Neural cell (in vitro differentiated cells): ENCODE measurements around the gene SFI1. TPM values are rescaled to one million over a fixed set of nuclear protein-coding genes. Genes with fewer than 3 reads are reported as not detected.

Experiments used
- H2AFZ ChIP-seq: fragments of 200-600, 300-800 bp; sonication (generic), shearing (Covaris generic); 2 replicates; pipeline ENCODE4 v1.6.0; 2014; ENCODE audit warnings: low read depth, mild to moderate bottlenecking, antibody characterized with exemption, low read length, moderate library complexity
- H3F3A ChIP-seq: fragments of 200-600 bp; shearing (Covaris generic); 2 replicates; pipeline ENCODE4 v1.6.1; 2016; ENCODE audit warnings: mild to moderate bottlenecking, moderate library complexity, mixed read lengths, antibody characterized with exemption, low read length; ENCODE audit not compliant: insufficient read depth, poor library complexity, severe bottlenecking
- H3K27ac ChIP-seq: fragments of 200-600, 300-800 bp; sonication (generic), shearing (Covaris generic); 2 replicates; pipeline ENCODE4 v1.5.1; 2014; ENCODE audit warnings: mild to moderate bottlenecking, low read length, moderate library complexity
- H3K27me3 ChIP-seq: fragments of 300-800, 200-600 bp; sonication (generic), shearing (Covaris generic); 2 replicates; pipeline ENCODE4 v1.6.0; 2014; ENCODE audit warnings: mild to moderate bottlenecking, low read depth, low read length, moderate library complexity; ENCODE audit not compliant: insufficient read depth
- H3K36me3 ChIP-seq: fragments of 300-800, 200-600 bp; sonication (generic), shearing (Covaris generic); 2 replicates; pipeline ENCODE4 v1.5.1; 2014; ENCODE audit warnings: mild to moderate bottlenecking, antibody characterized with exemption, low read length, moderate library complexity; ENCODE audit not compliant: insufficient read depth
- H3K4me2 ChIP-seq: fragments of 300-800, 200-600 bp; sonication (generic), shearing (Covaris generic); 2 replicates; pipeline ENCODE4 v1.6.0; 2014; ENCODE audit warnings: mild to moderate bottlenecking, low read length
- H3K4me3 ChIP-seq: fragments of 300-800, 200-600 bp; sonication (generic), shearing (Covaris generic); 2 replicates; pipeline ENCODE4 v1.5.1; 2014; ENCODE audit warnings: mild to moderate bottlenecking, low read length, moderate library complexity
- H3K79me2 ChIP-seq: fragments of 200-600 bp; shearing (Covaris generic); replicated peaks from 2 replicates; pipeline ENCODE4 v1.6.0; 2014; ENCODE audit warnings: mild to moderate bottlenecking, low read length, moderate library complexity; ENCODE audit not compliant: insufficient read depth
- H3K9ac ChIP-seq: fragments of 300-800, 200-600 bp; sonication (generic), shearing (Covaris generic); 2 replicates; pipeline ENCODE4 v1.6.1; 2016; ENCODE audit warnings: mild to moderate bottlenecking, low read length, mixed read lengths
- H3K9me2 ChIP-seq: fragments of 200-600 bp; shearing (Covaris generic); 2 replicates; pipeline ENCODE4 v1.6.1; 2016; ENCODE audit warnings: mild to moderate bottlenecking, low read length, mixed read lengths; ENCODE audit not compliant: insufficient read depth
- H3K9me3 ChIP-seq: fragments of 200-600, 300-800 bp; sonication (generic), shearing (Covaris generic); 2 replicates; pipeline ENCODE4 v1.6.1; 2016; ENCODE audit warnings: mild to moderate bottlenecking, mixed run types, low read length, moderate library complexity, mixed read lengths
- H4K20me1 ChIP-seq: fragments of 200-600 bp; shearing (Covaris generic); 2 replicates; pipeline ENCODE4 v1.6.1; 2016; ENCODE audit warnings: mild to moderate bottlenecking, mixed run types; ENCODE audit not compliant: insufficient read depth
- CTCF ChIP-seq: fragments of 450-650 bp; IDR thresholded peaks from 2 replicates; pipeline ENCODE4 v1.5.1; 2014; ENCODE audit warnings: antibody characterized with exemption, mild to moderate bottlenecking, moderate library complexity; ENCODE audit not compliant: poor library complexity, severe bottlenecking
- EP300 ChIP-seq: fragments of 450-650 bp; conservative IDR thresholded peaks from 2 replicates; pipeline ENCODE4 v1.6.1; 2014; ENCODE audit warnings: antibody characterized with exemption, mild to moderate bottlenecking, moderate library complexity; ENCODE audit not compliant: poor library complexity, severe bottlenecking
- EZH2 ChIP-seq: fragments of 200-600, 300-800 bp; shearing (Covaris generic), sonication (generic); IDR thresholded peaks from 2 replicates; pipeline ENCODE4 v1.6.1; 2014; ENCODE audit warnings: antibody characterized with exemption, low read length, borderline replicate concordance, mild to moderate bottlenecking; ENCODE audit not compliant: insufficient read depth, poor library complexity, severe bottlenecking
- MXI1 ChIP-seq: fragments of 450-650 bp; conservative IDR thresholded peaks from 2 replicates; pipeline ENCODE4 v1.6.1; 2014; ENCODE audit warnings: antibody characterized with exemption, mild to moderate bottlenecking; ENCODE audit not compliant: poor library complexity, severe bottlenecking
- POLR2AphosphoS5 ChIP-seq: IDR thresholded peaks from 2 replicates; pipeline ENCODE4 v1.6.1; 2012
- RAD21 ChIP-seq: fragments of 450-650 bp; conservative IDR thresholded peaks from 2 replicates; pipeline ENCODE4 v1.6.1; 2014; ENCODE audit warnings: antibody characterized with exemption, mild to moderate bottlenecking, moderate library complexity
- REST ChIP-seq: IDR thresholded peaks from 2 replicates; pipeline ENCODE4 v1.6.1; 2012; ENCODE audit warnings: borderline replicate concordance
- SMC3 ChIP-seq: fragments of 450-650 bp; conservative IDR thresholded peaks from 2 replicates; pipeline ENCODE4 v1.6.1; 2014; ENCODE audit warnings: antibody characterized with exemption, mild to moderate bottlenecking, moderate library complexity; ENCODE audit not compliant: poor library complexity
- TAF1 ChIP-seq: IDR thresholded peaks from 2 replicates; pipeline ENCODE4 v1.6.1; 2012; ENCODE audit warnings: low read depth
- polyA minus RNA-seq: library from RNA; depleted of rRNA, polyadenylated mRNA; stranded (reverse); fragments of >200 nt; gene quantifications from 2 replicates; pipeline ENCODE4 v1.2.3, GENCODE V29; 2014
- polyA plus RNA-seq: library from polyadenylated mRNA; depleted of rRNA; stranded (reverse); fragments of >200 nt; gene quantifications from 2 replicates; pipeline ENCODE4 v1.2.3, GENCODE V29; 2014

The SFI1 gene
- polyA plus RNA-seq: 19.9 and 27.4 TPM in 2 replicates
- polyA minus RNA-seq: 22.5 and 23.4 TPM in 2 replicates

GRCh38 chr22:31496007-31496734 lies at the start of gene SFI1:
SFI1 (plus strand) TSS chr22:31496536; CDS start chr22:31508285, 11,749 bp downstream.
- H3K27me3 ChIP-seq: no peaks in the 10 kb centered on the region
- H3K9me2 ChIP-seq: no peaks in the 10 kb centered on the region
- H3K79me2 ChIP-seq: peaks cover 2% of the 10 kb centered on the region
- H3K9ac ChIP-seq: peak within 1 kb of the TSS; percentile 71
- H3K27ac ChIP-seq: peak within 1 kb of the TSS; percentile 73
- TF ChIP-seq EZH2 (no peak), MXI1 (peak; percentile 91), POLR2AphosphoS5 (peak; percentile 69), EP300 (no peak), RAD21 (no peak), REST (no peak), CTCF (peak; percentile 63), SMC3 (peak; percentile 34), TAF1 (no peak)
- H3K4me2 ChIP-seq: peak within 1 kb of the TSS; percentile 50
- H4K20me1 ChIP-seq: no peaks in the 10 kb centered on the region
- no peaks in the 10 kb centered on the region for H3K9me3 ChIP-seq
- peak within 1 kb of the TSS; percentile 87 for H2AFZ ChIP-seq
- H3F3A ChIP-seq: no peaks in the 10 kb centered on the region
- peak within 1 kb of the TSS; percentile 94 for H3K4me3 ChIP-seq
- H3K36me3 ChIP-seq: no peaks in the 10 kb centered on the region

- Histone ChIP-seq H4K20me1 (no peaks in the 10 kb centered on the region), H3K9me3 (no peaks in the 10 kb centered on the region), H3K27me3 (no peaks in the 10 kb centered on the region), H2AFZ (no peak overlapping the region), H3K4me2 (no peak overlapping the region), H3K4me3 (no peak overlapping the region), H3K27ac (no peak overlapping the region), H3K79me2 (no peaks in the 10 kb centered on the region), H3F3A (no peaks in the 10 kb centered on the region), H3K9me2 (no peaks in the 10 kb centered on the region), H3K36me3 (peaks cover 7% of the 10 kb centered on the region), H3K9ac (no peak overlapping the region)
- TF ChIP-seq EZH2 (no peak), MXI1 (no peak), RAD21 (no peak), TAF1 (no peak), POLR2AphosphoS5 (no peak), EP300 (no peak), CTCF (no peak), SMC3 (no peak), REST (no peak)
Measured at GRCh38 chr22:31446767-31447166, 49.6 kb upstream of the SFI1 start.
